ENCODE data around the gene ZNF143.

GRCh38 chr11:9561279-9561982 is 100.6 kb downstream of the ZNF143 start:
- TF ChIP-seq POLR2A (IDR thresholded peaks at IDR 0.05; ENCODE audit: low read depth, low read length) (no peak), TAF1 (IDR thresholded peaks at IDR 0.05; ENCODE audit: borderline replicate concordance, low read depth, low read length) (no peak)

Data from GM12892 (cell line).